ENCODE results near the gene ADGRB2. TPM values are rescaled to one million over a fixed set of nuclear protein-coding genes. Genes with fewer than 3 reads are reported as not detected.

Gene ADGRB2
- total RNA-seq, 4 donors from 2014 or later, result 1.1 to 2.2 (median 1.7) TPM; not detected in 1

GRCh38 chr1:31788825-31789256 lies 24.7 kb upstream of the ADGRB2 start:
- H3K9me3 ChIP-seq, result no peaks in the 10 kb centered on the region
- no peak for DNase-seq
- in situ Hi-C loops (cut with MboI; ENCODE audit: low sequenced_read_pairs in 4 of 4), result loop anchor here (5.0 to 25.0 kb wide), 4 partner anchors 124 to 227 kb away; no protein-coding TSS in a partner anchor
- TF ChIP-seq, protein P1, sequence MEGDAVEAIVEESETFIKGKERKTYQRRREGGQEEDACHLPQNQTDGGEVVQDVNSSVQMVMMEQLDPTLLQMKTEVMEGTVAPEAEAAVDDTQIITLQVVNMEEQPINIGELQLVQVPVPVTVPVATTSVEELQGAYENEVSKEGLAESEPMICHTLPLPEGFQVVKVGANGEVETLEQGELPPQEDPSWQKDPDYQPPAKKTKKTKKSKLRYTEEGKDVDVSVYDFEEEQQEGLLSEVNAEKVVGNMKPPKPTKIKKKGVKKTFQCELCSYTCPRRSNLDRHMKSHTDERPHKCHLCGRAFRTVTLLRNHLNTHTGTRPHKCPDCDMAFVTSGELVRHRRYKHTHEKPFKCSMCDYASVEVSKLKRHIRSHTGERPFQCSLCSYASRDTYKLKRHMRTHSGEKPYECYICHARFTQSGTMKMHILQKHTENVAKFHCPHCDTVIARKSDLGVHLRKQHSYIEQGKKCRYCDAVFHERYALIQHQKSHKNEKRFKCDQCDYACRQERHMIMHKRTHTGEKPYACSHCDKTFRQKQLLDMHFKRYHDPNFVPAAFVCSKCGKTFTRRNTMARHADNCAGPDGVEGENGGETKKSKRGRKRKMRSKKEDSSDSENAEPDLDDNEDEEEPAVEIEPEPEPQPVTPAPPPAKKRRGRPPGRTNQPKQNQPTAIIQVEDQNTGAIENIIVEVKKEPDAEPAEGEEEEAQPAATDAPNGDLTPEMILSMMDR (IDR thresholded peaks at IDR 0.05 in 4 of 5, conservative IDR thresholded peaks at IDR 0.05 in 1 of 5), result no peak
- no peak for TF ChIP-seq POLR2A (IDR thresholded peaks at IDR 0.05)
- peak overlapping the region; percentile 62 to 96 (median 68) for H3K4me3 ChIP-seq
- ATAC-seq, result peak; percentile 47 to 49
- peaks cover 2 to 8% of the 10 kb centered on the region in 2 donors for H3K4me1 ChIP-seq
- H3K36me3 ChIP-seq, result no peaks in the 10 kb centered on the region
- no peaks in the 10 kb centered on the region for H3K27me3 ChIP-seq
- intact Hi-C loops (cut with DNase I; ENCODE audit: low total_unique reads), result loop anchor here (1.0 kb wide), 4 partner anchors 27 to 225 kb away; no protein-coding TSS in a partner anchor
- H3K27ac ChIP-seq, result peak overlapping the region; percentile 66 to 76 (median 74)

GRCh38 chr1:31788138-31788824 lies 24.1 kb upstream of the ADGRB2 start:
- intact Hi-C loops (cut with DNase I; ENCODE audit: low total_unique reads), result no loop called here
- ATAC-seq, result peak; percentile 80 to 82

DNA sequence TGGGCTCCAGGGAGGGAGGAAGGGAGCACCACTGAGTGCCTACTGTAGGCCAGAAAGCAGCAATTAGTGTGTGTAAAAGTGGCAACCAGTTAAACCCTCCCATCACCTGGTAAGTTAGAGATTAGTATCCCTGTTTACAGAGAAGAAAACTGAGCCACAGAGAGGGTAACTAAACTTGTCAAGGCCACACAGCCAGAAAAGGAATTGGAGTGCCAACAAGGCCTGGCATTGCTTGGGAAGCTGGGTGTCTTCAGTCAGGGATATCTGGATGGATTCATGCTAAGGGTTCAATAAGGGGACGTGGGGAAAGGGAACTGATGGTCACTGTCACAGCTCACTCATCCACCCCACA lies 23.6 kb upstream of the ADGRB2 start:
- H3K9me3 ChIP-seq, result no peaks in the 10 kb centered on the region
- no peaks in the 10 kb centered on the region for H3K36me3 ChIP-seq
- in situ Hi-C loops (cut with MboI; ENCODE audit: low sequenced_read_pairs in 4 of 4), result loop anchor here (5.0 to 25.0 kb wide), 4 partner anchors 123 to 225 kb away; no protein-coding TSS in a partner anchor
- peak overlapping the region in 2 of 4 donors; percentile 66 to 71 for H3K4me3 ChIP-seq
- DNase-seq (no peak), ATAC-seq (no peak)
- H3K27ac ChIP-seq, result peak overlapping the region in 2 of 4 donors; percentile 75 to 76
- intact Hi-C loops (cut with DNase I; ENCODE audit: low total_unique reads), result no loop called here
- TF ChIP-seq, protein P1 (IDR thresholded peaks at IDR 0.05 in 4 of 5, conservative IDR thresholded peaks at IDR 0.05 in 1 of 5), result no peak
- TF ChIP-seq POLR2A (IDR thresholded peaks at IDR 0.05), result no peak
- H3K4me1 ChIP-seq, result peaks cover 2 to 8% of the 10 kb centered on the region in 2 donors
- no peaks in the 10 kb centered on the region for H3K27me3 ChIP-seq

More at GRCh38 chr1:31788138-31788824, 24.1 kb upstream of the ADGRB2 start:
- in situ Hi-C loops (cut with MboI; ENCODE audit: low sequenced_read_pairs in 4 of 4), result loop anchor here (5.0 to 25.0 kb wide), 4 partner anchors 123 to 226 kb away; no protein-coding TSS in a partner anchor
- H3K27ac ChIP-seq, result peak overlapping the region; percentile 66 to 76 (median 74)
- H3K4me3 ChIP-seq, result peak overlapping the region; percentile 62 to 96 (median 68)
- H3K36me3 ChIP-seq, result no peaks in the 10 kb centered on the region
- TF ChIP-seq, protein P1 (IDR thresholded peaks at IDR 0.05 in 4 of 5, conservative IDR thresholded peaks at IDR 0.05 in 1 of 5), result no peak
- TF ChIP-seq POLR2A (IDR thresholded peaks at IDR 0.05), result no peak
- peak; percentile 72 to 79 for DNase-seq
- H3K4me1 ChIP-seq, result peaks cover 2 to 8% of the 10 kb centered on the region in 2 donors
- H3K9me3 ChIP-seq, result no peaks in the 10 kb centered on the region
- H3K27me3 ChIP-seq, result no peaks in the 10 kb centered on the region

- H3K9me3 ChIP-seq, result no peaks in the 10 kb centered on the region
- DNase-seq, result no peak
- intact Hi-C loops (cut with DNase I; ENCODE audit: low total_unique reads), result no loop called here
- no peak for ATAC-seq
- no peaks in the 10 kb centered on the region for H3K36me3 ChIP-seq
- no peaks in the 10 kb centered on the region for H3K27me3 ChIP-seq
- peaks cover 2 to 8% of the 10 kb centered on the region in 2 donors for H3K4me1 ChIP-seq
- TF ChIP-seq, protein P1 (IDR thresholded peaks at IDR 0.05 in 4 of 5, conservative IDR thresholded peaks at IDR 0.05 in 1 of 5), result no peak
- TF ChIP-seq POLR2A (IDR thresholded peaks at IDR 0.05), result no peak
- no peak overlapping the region for H3K27ac ChIP-seq
- in situ Hi-C loops (cut with MboI; ENCODE audit: low sequenced_read_pairs in 4 of 4), result loop anchor here (5.0 to 25.0 kb wide), 4 partner anchors 122 to 225 kb away; no protein-coding TSS in a partner anchor
- no peak overlapping the region for H3K4me3 ChIP-seq
Observed at GRCh38 chr1:31787261-31787660, 23.1 kb upstream of the ADGRB2 start.

All from gastrocnemius medialis (tissue), 4 donors.